GM18526 (cell line): ENCODE results near the gene S1PR2.
A peak's percentile ranks its signal among the peaks of the same experiment; 100 is the strongest.

Experiments used
- POLR2A ChIP-seq: IDR thresholded peaks from 3 replicates; pipeline ENCODE4 v1.6.1; 2011; ENCODE audit not compliant: insufficient read length; ENCODE audit errors: extremely low read depth

S1PR2 gene, protein sequence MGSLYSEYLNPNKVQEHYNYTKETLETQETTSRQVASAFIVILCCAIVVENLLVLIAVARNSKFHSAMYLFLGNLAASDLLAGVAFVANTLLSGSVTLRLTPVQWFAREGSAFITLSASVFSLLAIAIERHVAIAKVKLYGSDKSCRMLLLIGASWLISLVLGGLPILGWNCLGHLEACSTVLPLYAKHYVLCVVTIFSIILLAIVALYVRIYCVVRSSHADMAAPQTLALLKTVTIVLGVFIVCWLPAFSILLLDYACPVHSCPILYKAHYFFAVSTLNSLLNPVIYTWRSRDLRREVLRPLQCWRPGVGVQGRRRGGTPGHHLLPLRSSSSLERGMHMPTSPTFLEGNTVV

DNA sequence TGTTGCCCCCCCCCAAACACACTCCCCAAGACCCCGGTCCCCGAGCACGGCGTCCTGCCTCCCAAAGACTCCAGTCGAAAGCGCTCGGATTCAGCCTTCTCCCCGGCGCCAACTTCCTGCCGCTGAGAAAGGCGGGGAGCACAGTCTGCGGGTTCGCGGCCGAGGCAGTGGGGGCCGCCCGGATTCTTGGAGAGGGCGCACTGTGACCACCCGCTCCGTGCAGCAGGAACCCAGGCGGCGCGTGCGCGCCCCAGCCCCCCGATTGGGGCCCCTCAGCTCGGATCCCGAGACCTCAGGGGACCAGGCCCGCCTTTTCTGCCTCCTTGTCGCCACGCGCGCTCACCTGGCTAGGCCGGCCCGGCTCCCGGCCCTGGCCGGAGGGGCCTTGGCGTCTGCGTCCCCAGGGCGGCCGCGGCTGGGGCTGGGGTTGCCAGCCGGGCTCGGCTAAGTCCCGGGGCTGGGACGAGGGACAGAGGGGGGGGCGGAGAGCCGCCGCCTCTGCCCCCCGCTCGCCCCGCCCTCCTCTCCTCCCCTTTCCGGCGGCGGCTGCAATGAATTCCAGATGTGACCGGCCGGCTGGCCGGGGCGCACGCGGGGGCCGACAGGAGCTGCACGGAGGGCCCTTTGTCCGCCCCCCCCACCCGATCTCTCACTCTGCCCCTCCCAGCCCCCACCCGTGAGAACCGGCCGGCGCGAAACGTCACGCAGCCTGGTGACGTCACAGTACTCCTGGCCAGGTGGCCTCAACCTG, at the start of gene S1PR2:
TSS of gene S1PR2 (minus strand) at position 471 of the 751 bp plus-strand sequence. CDS start 6,426 bp downstream, outside the sequence.
- TF ChIP-seq POLR2A: peak; percentile 41

DNA sequence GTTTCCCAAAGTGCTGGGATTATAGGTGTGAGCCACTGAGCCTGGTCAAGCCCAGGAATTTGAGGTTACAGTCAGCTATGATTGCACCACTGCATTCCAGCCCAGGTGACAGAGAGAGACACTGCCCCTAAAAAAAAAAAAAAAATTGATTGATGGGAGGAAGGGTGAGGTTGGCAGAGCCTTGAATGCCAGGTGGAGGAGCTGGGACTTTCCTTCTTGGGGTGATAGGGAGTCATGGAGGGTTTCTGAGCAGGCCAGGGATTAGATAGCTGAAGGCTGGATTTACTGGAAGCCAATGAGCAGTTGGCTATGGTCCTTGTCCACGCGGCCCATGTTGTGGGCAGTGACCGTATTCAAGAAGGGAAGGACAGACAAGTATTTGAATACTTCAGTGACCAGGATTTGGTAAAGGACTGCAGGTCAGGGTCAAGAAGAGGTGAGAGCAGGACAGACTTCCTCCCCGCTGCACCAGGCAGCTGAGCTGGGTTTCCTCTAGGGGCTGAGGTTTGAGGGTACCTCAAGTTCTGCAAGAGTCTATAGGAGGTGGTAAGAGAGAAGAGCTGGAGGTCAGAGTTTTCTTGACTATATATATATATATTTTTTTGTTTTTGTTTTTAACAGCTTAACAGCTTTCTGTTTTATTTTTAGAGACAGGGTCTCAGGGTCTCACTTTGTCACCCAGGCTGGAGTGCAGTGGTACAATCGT, 48.8 kb upstream of the S1PR2 start:
- no peak for TF ChIP-seq POLR2A

DNA sequence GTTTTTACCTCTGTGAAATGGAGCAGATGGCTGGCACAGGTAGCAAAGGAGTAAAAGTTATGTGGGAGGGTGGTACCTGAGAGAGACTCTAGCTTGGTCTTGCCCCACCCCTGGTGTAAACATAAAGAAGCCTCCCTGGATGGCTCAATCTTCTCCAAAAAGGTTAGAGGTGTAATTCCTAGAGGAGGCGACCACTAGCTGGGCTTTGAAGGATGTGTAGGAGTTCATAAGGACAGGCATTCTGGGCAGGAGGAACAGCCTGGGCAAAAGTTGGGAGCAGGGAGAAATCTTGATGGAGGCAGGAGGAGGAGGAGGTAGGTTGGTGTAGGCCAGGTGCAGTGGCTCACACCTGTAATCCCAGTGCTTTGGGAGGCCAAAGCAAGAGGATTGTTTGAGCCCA, 47.8 kb upstream of the S1PR2 start:
- no peak for TF ChIP-seq POLR2A

DNA sequence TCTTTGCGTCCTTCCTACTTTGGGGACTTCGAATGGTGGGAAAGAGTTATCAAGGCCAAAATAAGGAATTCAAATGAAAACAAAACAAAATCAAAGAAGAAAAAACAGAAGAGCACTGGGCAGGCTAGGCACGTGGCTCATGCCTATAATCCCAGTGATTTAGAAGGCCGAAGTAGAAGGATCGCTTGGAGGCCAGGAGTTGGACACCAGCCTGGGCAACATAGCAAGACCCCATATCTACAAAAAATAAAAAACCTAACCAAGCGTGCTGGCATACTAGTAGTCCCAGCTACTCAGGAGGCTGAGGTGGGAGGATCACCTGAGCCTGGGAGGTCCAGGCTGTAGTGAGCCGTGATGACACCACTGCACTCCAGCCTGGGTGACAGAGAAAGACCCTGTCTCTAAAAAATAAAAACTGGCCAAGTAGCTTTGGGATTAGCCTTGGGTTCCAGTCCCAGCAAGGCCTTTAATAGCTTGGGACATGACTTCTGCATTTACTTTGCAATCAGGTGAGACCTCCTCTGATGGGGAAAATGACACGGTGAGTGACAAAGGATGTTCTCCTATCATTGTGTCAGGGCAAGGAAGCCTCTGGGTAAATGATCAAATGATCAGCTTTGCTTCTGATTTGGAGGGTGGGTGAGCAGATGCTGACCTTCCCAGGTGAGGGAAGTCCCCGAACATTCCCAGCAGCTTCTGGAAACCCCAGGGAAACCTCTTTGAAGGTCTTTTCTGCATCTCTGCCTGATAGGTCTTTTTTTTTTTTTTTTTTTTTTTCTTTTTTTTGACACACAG, 46.9 kb upstream of the S1PR2 start:
- TF ChIP-seq POLR2A: no peak

DNA sequence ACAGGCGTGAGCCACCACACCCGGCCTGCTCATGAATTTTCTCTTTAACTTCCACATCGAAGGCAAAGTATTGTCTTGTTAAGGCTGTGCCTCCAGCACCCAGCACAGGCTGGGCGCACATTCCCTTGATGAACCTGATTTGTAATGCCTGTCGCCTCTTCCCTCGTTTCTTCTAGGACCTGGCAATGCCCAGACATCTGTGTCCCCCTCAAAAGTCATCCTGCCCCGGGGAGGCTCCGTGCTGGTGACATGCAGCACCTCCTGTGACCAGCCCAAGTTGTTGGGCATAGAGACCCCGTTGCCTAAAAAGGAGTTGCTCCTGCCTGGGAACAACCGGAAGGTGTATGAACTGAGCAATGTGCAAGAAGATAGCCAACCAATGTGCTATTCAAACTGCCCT, 43.5 kb upstream of the S1PR2 start:
- TF ChIP-seq POLR2A: no peak

DNA sequence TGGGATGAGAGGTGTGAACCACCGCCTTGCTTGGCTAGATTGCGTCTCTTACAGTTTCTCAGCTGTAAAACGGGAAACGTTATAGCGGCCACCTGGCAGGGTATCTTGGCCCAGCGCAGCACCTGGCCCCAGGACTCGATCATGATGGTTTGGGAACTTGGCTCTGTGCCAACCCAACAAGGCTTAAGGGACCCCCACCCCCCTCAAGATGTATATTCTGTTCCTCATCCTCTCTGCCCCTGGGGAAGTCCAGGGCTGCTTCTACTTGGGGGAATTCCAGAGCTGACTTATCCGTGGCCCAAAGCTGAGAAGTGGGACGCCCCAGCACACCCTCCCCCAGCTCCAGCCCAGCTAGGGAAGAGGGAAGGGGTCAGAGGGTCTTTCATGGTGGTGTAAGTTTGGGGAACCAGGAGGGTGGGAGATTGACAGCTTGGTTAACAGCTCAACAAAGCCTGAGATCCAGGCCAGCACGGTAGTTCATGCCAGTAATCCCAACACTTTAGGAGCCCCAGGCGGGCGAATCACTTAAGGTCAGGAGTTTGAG, 40.5 kb upstream of the S1PR2 start:
- TF ChIP-seq POLR2A: no peak

DNA sequence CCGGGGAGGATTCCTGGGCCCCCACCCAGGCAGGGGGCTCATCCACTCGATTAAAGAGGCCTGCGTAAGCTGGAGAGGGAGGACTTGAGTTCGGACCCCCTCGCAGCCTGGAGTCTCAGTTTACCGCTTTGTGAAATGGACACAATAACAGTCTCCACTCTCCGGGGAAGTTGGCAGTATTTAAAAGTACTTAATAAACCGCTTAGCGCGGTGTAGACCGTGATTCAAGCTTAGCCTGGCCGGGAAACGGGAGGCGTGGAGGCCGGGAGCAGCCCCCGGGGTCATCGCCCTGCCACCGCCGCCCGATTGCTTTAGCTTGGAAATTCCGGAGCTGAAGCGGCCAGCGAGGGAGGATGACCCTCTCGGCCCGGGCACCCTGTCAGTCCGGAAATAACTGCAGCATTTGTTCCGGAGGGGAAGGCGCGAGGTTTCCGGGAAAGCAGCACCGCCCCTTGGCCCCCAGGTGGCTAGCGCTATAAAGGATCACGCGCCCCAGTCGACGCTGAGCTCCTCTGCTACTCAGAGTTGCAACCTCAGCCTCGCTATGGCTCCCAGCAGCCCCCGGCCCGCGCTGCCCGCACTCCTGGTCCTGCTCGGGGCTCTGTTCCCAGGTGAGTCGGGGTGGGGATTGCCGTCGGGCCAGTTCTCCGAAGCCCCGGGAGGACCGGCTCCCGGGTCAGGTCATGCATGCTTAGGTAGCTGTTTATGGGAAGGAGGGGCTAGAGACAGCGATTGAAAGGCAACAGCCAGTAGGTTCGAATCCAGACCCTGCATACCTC, 39.7 kb upstream of the S1PR2 start, which contains the start of gene ICAM1:
TSS of gene ICAM1 (plus strand) at position 505 of the 779 bp plus-strand sequence. CDS start at position 545, 40 bp downstream.
- peak; percentile 99 for TF ChIP-seq POLR2A

DNA sequence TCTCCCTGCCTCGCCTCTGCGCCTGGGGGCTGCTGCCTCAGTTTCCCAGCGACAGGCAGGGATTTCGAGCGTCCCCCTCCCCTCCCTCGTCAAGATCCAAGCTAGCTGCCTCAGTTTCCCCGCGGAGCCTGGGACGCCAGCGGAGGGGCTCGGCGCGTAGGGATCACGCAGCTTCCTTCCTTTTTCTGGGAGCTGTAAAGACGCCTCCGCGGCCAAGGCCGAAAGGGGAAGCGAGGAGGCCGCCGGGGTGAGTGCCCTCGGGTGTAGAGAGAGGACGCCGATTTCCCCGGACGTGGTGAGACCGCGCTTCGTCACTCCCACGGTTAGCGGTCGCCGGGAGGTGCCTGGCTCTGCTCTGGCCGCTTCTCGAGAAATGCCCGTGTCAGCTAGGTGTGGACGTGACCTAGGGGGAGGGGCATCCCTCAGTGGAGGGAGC, 39.1 kb upstream of the S1PR2 start:
- peak; percentile 21 for TF ChIP-seq POLR2A

DNA sequence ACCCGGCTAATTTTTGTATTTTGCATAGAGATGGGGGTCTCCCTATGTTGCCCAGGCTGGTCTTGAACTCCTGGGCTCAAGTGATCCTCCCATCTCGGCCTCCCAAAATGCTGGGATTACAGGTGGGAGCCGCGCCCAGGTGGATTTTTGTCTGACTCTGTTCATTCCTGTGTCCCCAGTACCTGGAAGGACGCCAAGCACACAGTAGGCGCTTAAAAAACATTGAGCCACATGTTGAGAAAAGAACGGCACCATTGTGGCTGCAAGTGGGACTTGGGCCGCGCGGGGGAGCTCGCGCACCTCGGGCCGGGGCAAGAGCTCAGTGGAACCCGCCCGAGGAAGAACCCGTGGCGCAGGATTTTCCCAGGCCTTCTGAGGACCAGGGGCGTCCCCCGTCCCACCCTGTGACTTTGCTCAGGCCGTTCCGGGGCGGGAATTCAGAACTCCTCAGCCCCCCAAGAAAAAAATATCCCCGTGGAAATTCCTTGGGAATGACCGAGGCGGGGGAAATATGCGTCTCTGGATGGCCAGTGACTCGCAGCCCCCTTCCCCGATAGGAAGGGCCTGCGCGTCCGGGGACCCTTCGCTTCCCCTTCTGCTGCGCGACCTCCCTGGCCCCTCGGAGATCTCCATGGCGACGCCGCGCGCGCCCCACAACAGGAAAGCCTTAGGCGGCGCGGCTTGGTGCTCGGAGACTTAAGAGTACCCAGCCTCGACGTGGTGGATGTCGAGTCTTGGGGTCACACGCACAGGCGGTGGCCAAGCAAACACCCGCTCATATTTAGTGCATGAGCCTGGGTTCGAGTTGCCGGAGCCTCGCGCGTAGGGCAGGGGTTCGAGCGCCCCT, 38.4 kb upstream of the S1PR2 start:
- peak; percentile 12 for TF ChIP-seq POLR2A

DNA sequence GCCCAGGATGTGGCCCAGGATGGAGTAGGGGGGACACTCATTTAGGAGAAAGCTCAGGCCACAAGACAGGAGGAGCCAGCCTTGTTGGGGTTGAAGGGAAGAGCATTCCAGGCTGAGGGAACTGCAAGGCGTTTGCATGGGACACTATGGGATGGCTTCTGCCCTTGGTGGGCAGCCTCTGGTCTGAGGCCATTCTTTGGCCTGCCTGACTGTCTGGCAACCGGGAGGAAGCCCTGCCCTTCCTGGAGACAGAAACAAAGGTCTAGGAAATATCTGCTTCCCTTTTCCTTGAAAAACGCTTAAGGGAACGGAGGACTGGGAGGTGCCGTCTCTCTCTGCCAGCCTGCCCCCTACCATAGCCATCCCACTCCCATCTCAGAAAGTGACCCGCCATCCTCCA, 36.9 kb upstream of the S1PR2 start:
- no peak for TF ChIP-seq POLR2A

DNA sequence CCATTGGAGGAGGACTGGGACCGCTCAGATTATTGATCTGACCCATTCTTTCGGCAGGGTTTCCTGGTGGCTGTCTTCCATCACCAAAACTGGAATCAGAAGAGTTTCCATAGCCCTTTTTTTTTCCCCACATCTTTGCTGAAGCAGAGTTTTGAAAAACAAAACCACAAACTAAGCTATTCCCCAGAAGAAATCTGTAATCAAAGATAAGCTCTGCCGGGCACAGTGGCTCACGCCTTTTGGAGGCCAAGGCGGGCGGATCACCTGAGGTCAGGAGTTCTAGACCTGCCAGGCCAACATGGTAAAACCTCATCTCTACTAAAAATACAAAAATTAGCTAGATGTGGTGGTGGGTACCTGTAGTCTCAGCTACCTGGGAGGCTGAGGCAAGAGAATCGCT, 35.6 kb upstream of the S1PR2 start:
- no peak for TF ChIP-seq POLR2A

DNA sequence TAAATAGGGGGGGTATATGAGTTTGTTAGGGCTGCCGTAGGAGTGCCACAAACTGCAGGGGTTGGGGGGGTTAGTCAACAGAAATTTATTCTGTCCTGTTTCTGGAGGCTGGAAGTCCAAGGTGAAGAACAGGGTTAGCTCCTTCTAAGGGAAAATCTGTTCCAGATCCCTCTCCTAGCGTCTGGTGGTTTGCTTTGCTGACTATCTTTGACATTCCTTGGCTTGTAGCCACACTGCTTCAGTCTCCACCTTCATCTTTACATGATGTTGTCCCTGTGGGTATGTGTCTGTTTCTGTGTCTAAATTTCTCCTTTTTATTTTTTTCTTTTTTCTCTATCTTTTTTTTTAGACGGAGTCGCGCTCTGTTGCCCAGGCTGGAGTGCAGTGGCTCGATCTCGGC, 31.6 kb upstream of the S1PR2 start:
- TF ChIP-seq POLR2A: no peak

DNA sequence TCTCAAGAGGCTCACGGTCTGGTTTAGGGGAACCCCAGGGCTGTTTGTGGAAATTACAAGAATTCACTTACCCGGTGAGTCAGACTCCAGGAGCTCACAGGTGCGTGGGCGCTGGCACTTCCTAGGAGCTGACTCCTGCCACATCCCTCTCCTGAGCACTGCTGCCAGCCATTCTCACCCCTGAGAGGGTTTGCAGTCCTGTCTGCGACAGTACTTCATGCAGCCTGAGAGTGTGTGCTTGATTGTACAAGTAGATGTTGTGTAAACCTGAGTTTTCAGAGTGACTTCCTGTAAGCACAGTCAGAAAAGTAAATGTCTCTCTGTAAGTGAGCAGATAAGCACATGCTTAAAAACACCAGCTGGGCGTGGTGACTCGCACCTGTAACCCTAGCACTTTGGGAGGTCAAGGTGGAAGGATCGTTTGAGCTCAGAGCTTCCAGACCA, 29.0 kb upstream of the S1PR2 start:
- TF ChIP-seq POLR2A: no peak
